CD4-positive, alpha-beta T cell treated with Interleukin-6 for 4 hours (primary cell): ENCODE data around the gene FGD2.
"Not testable (repeated sequence)": the region's sequence is repeated elsewhere in the genome, so short reads cannot be mapped to it uniquely, and the experiment has no call there.

Experiments used
- DNase-seq: peaks from one replicate; pipeline ENCODE4 v3.0.0-alpha.2; 2020; ENCODE audit warnings: mixed read lengths

FGD2 gene

GRCh38 chr6:36990401-36990800, 15.1 kb upstream of the FGD2 start:
- DNase-seq = not testable (repeated sequence)

GRCh38 chr6:36997811-36998722, 7.4 kb upstream of the FGD2 start:
- no peak for DNase-seq

- DNase-seq = no peak
These were observed 6.8 kb upstream of the FGD2 start for GRCh38 chr6:36998723-36999038.

- DNase-seq = no peak
These were observed 6.2 kb upstream of the FGD2 start for GRCh38 chr6:36999061-36999750.

GRCh38 chr6:36999751-37000125, 5.7 kb upstream of the FGD2 start:
- DNase-seq = no peak

GRCh38 chr6:37004044-37004980, 1.1 kb upstream of the FGD2 start:
- DNase-seq = no peak

- no peak for DNase-seq
These were observed 542 bp downstream of the FGD2 start for GRCh38 chr6:37005827-37006567.

- no peak for DNase-seq
These were observed 1.4 kb downstream of the FGD2 start for GRCh38 chr6:37006793-37007339.

GRCh38 chr6:37007340-37008043, 2.0 kb downstream of the FGD2 start:
- no peak for DNase-seq

GRCh38 chr6:37008484-37009465, 3.3 kb downstream of the FGD2 start:
- DNase-seq = no peak

- DNase-seq = no peak
These were observed 5.0 kb downstream of the FGD2 start for GRCh38 chr6:37010402-37010892.

- no peak for DNase-seq
These were observed 6.4 kb downstream of the FGD2 start for GRCh38 chr6:37011656-37012378.

- no peak for DNase-seq
These were observed 8.3 kb downstream of the FGD2 start for GRCh38 chr6:37013516-37014491.

GRCh38 chr6:37014667-37015066, 9.2 kb downstream of the FGD2 start:
- no peak for DNase-seq

- DNase-seq = no peak
These were observed 10.1 kb downstream of the FGD2 start for GRCh38 chr6:37015532-37015931.

GRCh38 chr6:37016995-37017394, 11.5 kb downstream of the FGD2 start:
- DNase-seq = no peak

- DNase-seq = no peak
These were observed 12.2 kb downstream of the FGD2 start for GRCh38 chr6:37017606-37018197.
